Urinary bladder (tissue), 2 donors: Measurements from ENCODE around the gene TF. TPM values are rescaled to one million over a fixed set of nuclear protein-coding genes. Genes with fewer than 3 reads are reported as not detected.

Source experiments
- polyA plus RNA-seq: library from polyadenylated mRNA; stranded (reverse); fragments of 200-250 nt; gene quantifications from one replicate; pipeline ENCODE4 v1.2.3, GENCODE V29; 2013
- small RNA-seq: library from RNA; depleted of rRNA; stranded (forward); fragments of <200 nt; gene quantifications from one replicate; pipeline ENCODE3, GENCODE V24; 2014
- total RNA-seq: library from RNA; depleted of rRNA; stranded (reverse); fragments of >200 nt; gene quantifications from one replicate; pipeline ENCODE4 v1.2.3, GENCODE V29; 2014
- donor health status: healthy.

TF gene
- total and polyA plus RNA-seq, 2 donors = 1.2 to 6.1 TPM

Small RNA genes within 50 kb of the gene (small RNA-seq; reads per million reads assigned to genes)
- gene RNA5SP140 = not detected

Other genes with a start within 250 kb of the TF start
- 108 TPM for gene CDV3, start 172.7 kb upstream of the TF start, total RNA-seq
- 71.0 TPM for gene CDV3, start 172.7 kb upstream of the TF start, polyA plus RNA-seq
- 61.5 TPM for gene TOPBP1, start 84.5 kb upstream of the TF start, total RNA-seq
- 10.4 TPM for gene TOPBP1, start 84.5 kb upstream of the TF start, polyA plus RNA-seq
- 43.9 TPM for gene SRPRB, start 59.4 kb downstream of the TF start, total RNA-seq
- 25.2 TPM for gene SRPRB, start 59.4 kb downstream of the TF start, polyA plus RNA-seq
- gene RAB6B, start 149.5 kb downstream of the TF start, total RNA-seq = 3.4 TPM
- gene RAB6B, start 149.5 kb downstream of the TF start, polyA plus RNA-seq = 2.5 TPM